Lung (tissue), 12 donors: ENCODE data around the gene DHX57. TPM values are rescaled to one million over a fixed set of nuclear protein-coding genes. Genes with fewer than 3 reads are reported as not detected.
"Not testable (repeated sequence)": the region's sequence is repeated elsewhere in the genome, so short reads cannot be mapped to it uniquely, and the experiment has no call there.

ENCODE experiments used
- ATAC-seq: fragments of 200-7000 bp; cut with Tn5 transposase; one replicate; pipeline ENCODE4 v1.9.1; 2020; ENCODE audit warnings: moderate number of reproducible peaks; ENCODE audit not compliant: insufficient read depth, low FRiP score
- DNase-seq, 3 donors: peaks; one replicate each; pipeline ENCODE4 v3.0.0-alpha.2; 2013 to 2017
- H3K27ac ChIP-seq, 2 donors: one replicate each; pipeline ENCODE4 v1.5.1; 2013; ENCODE audit warnings: mild to moderate bottlenecking in 2 of 2, moderate library complexity in 2 of 2, control low read depth in 1 of 2, inconsistent platforms in 1 of 2, low read depth in 1 of 2, low read length in 1 of 2
- H3K27me3 ChIP-seq, 3 donors: one replicate each; pipeline ENCODE4 v1.5.1; 2013; ENCODE audit warnings: low read length in 2 of 3; ENCODE audit not compliant: control insufficient read depth in 3 of 3, insufficient read depth in 3 of 3
- H3K36me3 ChIP-seq, 4 donors: one replicate each; pipeline ENCODE4 v1.5.1; 2013; ENCODE audit warnings: low read length in 4 of 4, mild to moderate bottlenecking in 1 of 4, moderate library complexity in 1 of 4; ENCODE audit not compliant: control insufficient read depth in 4 of 4, insufficient read depth in 4 of 4
- H3K4me1 ChIP-seq, 5 donors: one replicate each; pipeline ENCODE4 v1.5.1; 2013; ENCODE audit warnings: low read length in 5 of 5, mild to moderate bottlenecking in 2 of 5, moderate library complexity in 1 of 5; ENCODE audit not compliant: control insufficient read depth in 5 of 5, insufficient read depth in 5 of 5
- H3K4me3 ChIP-seq: one replicate; pipeline ENCODE4 v1.5.1; 2013; ENCODE audit warnings: mild to moderate bottlenecking, control low read depth, moderate library complexity
- H3K9ac ChIP-seq, 2 donors: one replicate each; pipeline ENCODE4 v1.5.1; 2013; ENCODE audit warnings: low read length in 2 of 2, control low read depth in 1 of 2; ENCODE audit not compliant: insufficient read depth in 1 of 2
- H3K9me3 ChIP-seq, 4 donors: one replicate each; pipeline ENCODE4 v1.5.1; 2013; ENCODE audit warnings: low read length in 3 of 4, mild to moderate bottlenecking in 1 of 4, moderate library complexity in 1 of 4; ENCODE audit not compliant: control insufficient read depth in 4 of 4, insufficient read depth in 3 of 4
- WGBS, 2 donors: extraction: QIAGEN DNeasy Blood & Tissue Kit; methylation state at CpG; one replicate each; pipeline ENCODE4 v1.1.7; 2013; 5-methylcytosine and 5-hydroxymethylcytosine counted together
- polyA plus RNA-seq, 2 donors: library from polyadenylated mRNA; stranded (reverse); fragments of 200-250 nt; gene quantifications; one replicate each; pipeline ENCODE4 v1.2.1, GENCODE V29; 2013
- total RNA-seq, 2 donors: library from RNA; depleted of rRNA in 1 of 2; stranded (reverse); fragments of >200 nt in 1 of 2; gene quantifications; one replicate each; pipeline ENCODE4 v1.2.1, GENCODE V29; 2014 to 2021
- TF ChIP-seq, protein P1 (sequence below): IDR thresholded peaks from 2 replicates; pipeline ENCODE4 v1.5.1; 2012; ENCODE audit warnings: mild to moderate bottlenecking; ENCODE audit errors: control extremely low read depth, extremely low read depth
- donor health status: control.
- donor health status: control.
- donor health status: Bipolar disorder and iron deficiency.
- donor health status: healthy.
- donor health status: DM: yes; HTN: yes; CAD: no.

The DHX57 gene
- total and polyA plus RNA-seq, 4 donors: 6.2 to 33.6 (median 13.0) TPM

DNA sequence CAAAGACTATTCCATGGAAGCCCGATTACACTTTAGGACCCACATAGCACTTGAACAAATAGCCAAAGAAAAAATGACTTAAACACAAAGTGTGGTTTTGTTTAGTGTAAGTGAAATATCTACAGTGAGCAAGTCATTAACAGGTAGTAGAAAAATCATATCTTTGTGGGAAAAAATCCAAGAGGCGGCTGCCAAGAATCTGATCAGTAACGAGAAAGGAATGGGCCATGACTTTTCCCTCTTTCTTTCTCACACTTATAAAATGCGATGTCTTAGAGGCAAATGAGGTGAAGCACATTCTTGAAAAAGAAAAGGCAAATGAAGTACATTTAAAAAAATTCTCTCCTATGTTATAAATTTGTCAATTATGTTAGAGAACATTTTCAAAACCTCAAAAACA lies 110.6 kb downstream of the DHX57 start:
- no peaks in the 10 kb centered on the region for H3K36me3 ChIP-seq
- TF ChIP-seq, protein P1, sequence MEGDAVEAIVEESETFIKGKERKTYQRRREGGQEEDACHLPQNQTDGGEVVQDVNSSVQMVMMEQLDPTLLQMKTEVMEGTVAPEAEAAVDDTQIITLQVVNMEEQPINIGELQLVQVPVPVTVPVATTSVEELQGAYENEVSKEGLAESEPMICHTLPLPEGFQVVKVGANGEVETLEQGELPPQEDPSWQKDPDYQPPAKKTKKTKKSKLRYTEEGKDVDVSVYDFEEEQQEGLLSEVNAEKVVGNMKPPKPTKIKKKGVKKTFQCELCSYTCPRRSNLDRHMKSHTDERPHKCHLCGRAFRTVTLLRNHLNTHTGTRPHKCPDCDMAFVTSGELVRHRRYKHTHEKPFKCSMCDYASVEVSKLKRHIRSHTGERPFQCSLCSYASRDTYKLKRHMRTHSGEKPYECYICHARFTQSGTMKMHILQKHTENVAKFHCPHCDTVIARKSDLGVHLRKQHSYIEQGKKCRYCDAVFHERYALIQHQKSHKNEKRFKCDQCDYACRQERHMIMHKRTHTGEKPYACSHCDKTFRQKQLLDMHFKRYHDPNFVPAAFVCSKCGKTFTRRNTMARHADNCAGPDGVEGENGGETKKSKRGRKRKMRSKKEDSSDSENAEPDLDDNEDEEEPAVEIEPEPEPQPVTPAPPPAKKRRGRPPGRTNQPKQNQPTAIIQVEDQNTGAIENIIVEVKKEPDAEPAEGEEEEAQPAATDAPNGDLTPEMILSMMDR: no peak
- H3K4me3 ChIP-seq: no peak overlapping the region
- H3K4me1 ChIP-seq: no peaks in the 10 kb centered on the region
- ATAC-seq (no peak), DNase-seq (peak in 1 of 3 donors; percentile 4)
- H3K27me3 ChIP-seq: no peaks in the 10 kb centered on the region
- H3K9me3 ChIP-seq: no peaks in the 10 kb centered on the region
- WGBS, 2 donors: 67 to 91% methylated on average over 4 of the region's 4 CpGs
- no peak overlapping the region for H3K9ac ChIP-seq
- no peak overlapping the region for H3K27ac ChIP-seq

GRCh38 chr2:38763728-38764127 lies 112.0 kb downstream of the DHX57 start:
- Histone ChIP-seq H3K4me1 (no peaks in the 10 kb centered on the region), H3K9ac (no peak overlapping the region), H3K4me3 (no peak overlapping the region), H3K27ac (no peak overlapping the region), H3K27me3 (no peaks in the 10 kb centered on the region), H3K36me3 (no peaks in the 10 kb centered on the region), H3K9me3 (no peaks in the 10 kb centered on the region)
- 91 to 95% methylated on average over 4 of the region's 4 CpGs for WGBS, 2 donors
- TF ChIP-seq, protein P1: no peak
- DNase-seq: peak in 1 of 3 donors; percentile 0
- no peak for ATAC-seq

DNA sequence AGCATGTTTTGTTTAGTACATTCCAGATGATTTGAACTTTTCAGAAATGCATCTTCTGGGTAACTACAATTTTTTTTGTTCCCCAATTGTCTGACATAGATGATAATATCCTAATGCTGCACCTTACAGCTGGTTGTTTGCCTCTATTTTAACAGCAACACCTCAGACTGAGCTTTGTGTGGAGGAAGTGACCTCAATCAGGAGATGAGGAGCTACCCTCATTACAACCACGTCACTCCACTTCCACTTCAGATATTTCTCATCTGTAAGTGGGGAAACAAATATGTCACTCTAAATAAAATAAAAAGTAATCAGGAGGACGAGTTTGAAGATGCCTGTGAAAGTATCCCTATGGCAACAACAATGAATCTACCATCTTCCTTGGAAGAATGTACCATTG lies 112.5 kb downstream of the DHX57 start:
- no peak for DNase-seq
- TF ChIP-seq, protein P1: no peak
- no peaks in the 10 kb centered on the region for H3K36me3 ChIP-seq
- H3K9ac ChIP-seq: no peak overlapping the region
- 47 to 48% methylated on average over 2 of the region's 2 CpGs for WGBS, 2 donors
- no peak overlapping the region for H3K4me3 ChIP-seq
- no peaks in the 10 kb centered on the region for H3K4me1 ChIP-seq
- ATAC-seq: no peak
- H3K9me3 ChIP-seq: no peaks in the 10 kb centered on the region
- no peaks in the 10 kb centered on the region for H3K27me3 ChIP-seq
- no peak overlapping the region for H3K27ac ChIP-seq

- DNase-seq, H3K4me1 ChIP-seq, H3K9ac ChIP-seq, H3K27me3 ChIP-seq, H3K9me3 ChIP-seq, ATAC-seq, H3K4me3 ChIP-seq, H3K36me3 ChIP-seq, H3K27ac ChIP-seq: not testable (repeated sequence)
- WGBS, 2 donors: 95 to 97% methylated on average over 19 to 31 of the region's 31 CpGs
Measured at GRCh38 chr2:38755891-38756290, 119.8 kb downstream of the DHX57 start.
